COR-L47 (cell line): ENCODE results near the gene LIPK.

ENCODE experiments used
- DNase-seq: peaks from one replicate; lab custom pipeline; 2025; lab: John Stamatoyannopoulos, UW

LIPK gene

DNA sequence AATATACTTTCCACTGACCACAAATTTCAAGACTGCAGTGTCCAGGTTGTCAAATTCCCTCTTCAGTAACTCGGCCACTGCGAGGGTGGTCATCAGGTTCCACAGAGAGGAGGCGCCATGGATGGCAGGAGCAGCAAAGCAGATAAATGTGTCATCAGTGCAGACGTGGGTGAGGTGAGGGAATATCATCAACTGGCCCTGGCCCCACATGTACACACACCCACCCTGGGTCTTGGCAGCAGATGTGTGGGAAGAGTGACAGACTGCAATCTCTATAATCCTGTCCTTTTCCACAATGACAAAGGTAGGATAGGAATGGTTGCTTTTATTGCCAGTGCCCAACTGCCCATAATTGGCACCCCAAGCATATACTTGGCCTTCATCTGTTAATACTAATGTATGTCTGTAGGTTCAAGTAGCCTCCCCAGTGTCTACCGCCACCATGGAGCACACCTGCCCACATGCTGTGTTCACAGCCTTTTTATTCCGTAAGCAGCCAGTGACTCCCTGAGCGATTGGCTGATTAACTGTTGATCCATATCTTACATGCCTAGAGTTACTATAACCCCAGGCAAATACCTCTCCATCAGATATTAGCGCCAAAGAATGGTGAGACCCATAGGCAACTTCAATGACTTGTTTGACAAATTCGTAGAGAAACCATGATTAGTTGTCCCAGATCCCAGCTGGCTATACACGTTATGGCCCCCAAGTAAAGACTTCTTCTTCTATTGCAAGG lies 80.2 kb downstream of the LIPK start:
- DNase-seq = no peak

DNA sequence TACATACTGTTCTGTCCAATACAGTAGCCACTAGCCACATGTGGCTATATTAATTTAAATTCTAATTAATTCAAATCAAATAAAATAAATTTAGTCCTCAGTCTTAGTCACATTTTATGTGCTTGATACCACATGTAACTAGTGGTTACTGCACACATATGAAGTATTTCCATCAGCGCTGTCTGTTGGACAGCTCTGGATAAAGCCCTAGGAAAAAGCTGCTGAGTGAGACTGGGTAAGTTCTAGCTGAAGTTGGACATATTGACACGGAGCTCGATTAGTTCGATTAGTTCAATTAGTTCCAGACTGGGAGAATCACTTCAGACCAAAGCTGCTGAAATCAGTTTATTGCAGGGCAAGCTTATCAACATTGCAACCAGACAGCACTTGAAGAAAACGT lies 81.4 kb downstream of the LIPK start:
- DNase-seq = no peak

DNA sequence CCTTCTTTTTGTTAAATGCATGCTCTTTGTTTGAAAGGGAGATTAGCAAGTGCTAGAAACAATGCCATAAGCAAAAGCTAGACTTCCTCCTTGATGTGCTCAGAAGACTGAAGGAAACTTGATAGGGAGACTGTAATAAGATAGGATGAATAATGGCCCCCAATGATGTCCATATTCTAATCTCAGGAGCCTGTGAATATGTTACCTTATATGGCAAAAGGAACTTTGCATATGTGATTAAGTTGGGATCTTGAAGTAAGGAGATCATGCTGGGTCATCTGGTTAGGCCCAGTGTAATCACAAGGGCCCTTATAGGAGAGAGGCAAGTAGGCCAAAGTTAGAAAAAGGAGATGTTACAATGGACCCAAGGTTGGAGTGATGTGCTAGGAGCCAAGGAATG lies 82.9 kb downstream of the LIPK start:
- no peak for DNase-seq

- no peak for DNase-seq
Measured at GRCh38 chr10:88791924-88792323, 85.9 kb downstream of the LIPK start.

DNA sequence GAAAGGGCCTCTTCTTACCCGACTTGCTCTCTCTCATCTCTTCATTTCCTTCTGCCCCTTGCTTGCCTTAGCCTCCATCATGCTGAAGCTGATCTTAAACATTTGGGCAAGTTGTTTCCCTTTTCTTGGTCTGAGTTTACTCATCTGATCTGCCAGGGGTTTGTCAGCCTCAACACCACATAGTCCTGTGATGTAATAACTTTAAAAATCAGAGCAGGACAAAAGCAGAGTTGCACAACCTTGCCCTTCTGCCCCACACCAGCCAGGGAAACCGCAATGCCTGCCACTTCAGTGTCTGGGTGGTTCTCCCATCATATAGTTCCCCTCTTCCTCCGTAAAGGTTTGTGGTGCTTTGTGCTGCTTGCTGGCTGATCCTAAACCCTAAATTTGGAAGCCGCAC lies 86.6 kb downstream of the LIPK start:
- no peak for DNase-seq

DNA sequence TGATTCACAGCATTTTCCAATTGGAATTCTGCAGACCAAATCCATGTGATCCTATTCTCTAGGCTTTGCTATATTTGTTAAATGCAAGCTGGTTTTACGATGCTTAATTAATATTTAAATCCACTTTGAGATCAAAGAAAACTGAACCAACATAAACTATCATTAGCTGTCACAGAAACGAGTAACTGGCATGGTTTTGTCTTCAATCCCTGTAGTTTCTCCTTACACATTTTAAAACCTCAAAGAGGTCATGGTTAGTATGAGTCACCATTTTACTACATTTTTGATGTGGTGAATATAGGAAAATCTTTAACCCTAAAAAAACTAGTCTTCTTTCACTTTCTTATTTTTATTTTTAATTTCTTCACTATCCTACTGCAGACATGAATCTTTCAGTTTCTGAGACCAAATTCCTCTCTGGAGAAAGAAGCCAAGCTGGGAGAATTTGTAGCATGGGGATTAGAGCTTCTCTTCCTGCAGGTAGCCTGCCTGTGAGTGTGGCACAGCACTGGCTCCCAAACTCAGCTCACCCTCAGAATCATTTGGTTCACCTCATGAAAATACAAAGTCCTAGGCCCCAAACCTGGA lies 87.8 kb downstream of the LIPK start:
- no peak for DNase-seq

DNA sequence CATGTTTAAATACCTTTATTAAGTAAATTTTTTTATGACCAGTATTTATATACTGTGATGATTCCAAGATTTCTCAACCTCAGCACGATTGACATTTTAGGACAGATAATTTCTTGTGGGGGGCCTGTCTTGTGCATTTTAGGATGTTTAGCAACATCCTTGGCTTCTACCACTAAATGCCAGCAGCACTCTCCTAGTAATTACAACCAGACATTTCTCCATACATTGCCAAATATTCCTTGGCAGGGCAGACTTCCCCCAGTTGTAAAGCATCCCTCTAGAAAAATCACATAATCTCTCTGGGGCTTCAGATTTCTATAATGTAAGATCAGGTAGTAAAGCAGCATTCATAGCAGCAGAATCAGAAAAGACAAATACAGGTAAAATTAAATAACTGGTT lies 88.7 kb downstream of the LIPK start:
- no peak for DNase-seq

- no peak for DNase-seq
Measured at GRCh38 chr10:88800152-88801125, 94.4 kb downstream of the LIPK start.
